ENCODE results near the gene SHB. TPM values are rescaled to one million over a fixed set of nuclear protein-coding genes. Genes with fewer than 3 reads are reported as not detected.

Gene SHB
- total and polyA plus RNA-seq, 10 donors: 1.2 to 20.5 (median 7.1) TPM

DNA sequence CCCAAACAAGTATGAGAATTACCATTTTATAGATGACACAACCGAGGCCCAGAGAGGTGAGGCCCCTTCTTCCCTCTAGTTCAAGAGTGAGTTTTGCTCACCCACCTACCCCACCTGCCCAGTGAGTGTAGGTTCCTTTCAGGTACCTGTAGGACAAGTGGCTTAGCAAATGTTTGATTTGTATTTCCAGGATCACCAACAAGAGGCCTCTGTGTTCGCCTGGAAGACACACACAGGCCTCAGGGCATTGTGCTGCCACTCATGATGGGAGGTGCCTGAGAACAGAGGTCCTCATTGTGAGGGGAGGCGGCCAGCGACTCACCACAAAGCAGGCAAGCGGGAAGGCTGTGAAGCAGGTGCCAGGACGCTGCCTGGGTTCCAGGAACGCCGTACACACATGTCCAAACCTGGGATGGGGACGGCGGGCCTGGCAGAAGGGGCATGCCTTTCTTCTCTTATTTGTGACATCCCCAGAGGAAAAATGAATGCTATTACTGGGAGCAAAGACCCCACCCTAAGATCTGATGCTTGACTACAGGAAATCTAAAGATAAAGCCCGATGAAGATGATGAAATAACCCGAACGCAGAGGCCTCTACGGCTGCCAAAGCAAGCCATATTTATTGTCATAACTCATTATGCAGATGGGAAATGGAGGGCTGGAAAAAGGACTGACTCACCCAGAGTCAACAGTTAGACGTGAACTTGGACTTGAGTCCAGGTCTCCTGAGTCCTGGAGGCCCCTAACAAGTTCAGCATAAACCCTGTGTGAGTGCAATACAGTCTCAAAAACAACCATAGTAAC lies 104.9 kb downstream of the SHB start:
- Histone ChIP-seq H3K36me3 (no peaks in the 10 kb centered on the region), H3K4me3 (no peak overlapping the region), H3K9me3 (no peaks in the 10 kb centered on the region), H3K27me3 (replicated peaks in 1 of 7) (no peaks in the 10 kb centered on the region), H3K27ac (no peak overlapping the region), H3K4me1 (peaks cover 0 to 11% (median 3%) of the 10 kb centered on the region in 6 donors)
- TF ChIP-seq, protein P1, sequence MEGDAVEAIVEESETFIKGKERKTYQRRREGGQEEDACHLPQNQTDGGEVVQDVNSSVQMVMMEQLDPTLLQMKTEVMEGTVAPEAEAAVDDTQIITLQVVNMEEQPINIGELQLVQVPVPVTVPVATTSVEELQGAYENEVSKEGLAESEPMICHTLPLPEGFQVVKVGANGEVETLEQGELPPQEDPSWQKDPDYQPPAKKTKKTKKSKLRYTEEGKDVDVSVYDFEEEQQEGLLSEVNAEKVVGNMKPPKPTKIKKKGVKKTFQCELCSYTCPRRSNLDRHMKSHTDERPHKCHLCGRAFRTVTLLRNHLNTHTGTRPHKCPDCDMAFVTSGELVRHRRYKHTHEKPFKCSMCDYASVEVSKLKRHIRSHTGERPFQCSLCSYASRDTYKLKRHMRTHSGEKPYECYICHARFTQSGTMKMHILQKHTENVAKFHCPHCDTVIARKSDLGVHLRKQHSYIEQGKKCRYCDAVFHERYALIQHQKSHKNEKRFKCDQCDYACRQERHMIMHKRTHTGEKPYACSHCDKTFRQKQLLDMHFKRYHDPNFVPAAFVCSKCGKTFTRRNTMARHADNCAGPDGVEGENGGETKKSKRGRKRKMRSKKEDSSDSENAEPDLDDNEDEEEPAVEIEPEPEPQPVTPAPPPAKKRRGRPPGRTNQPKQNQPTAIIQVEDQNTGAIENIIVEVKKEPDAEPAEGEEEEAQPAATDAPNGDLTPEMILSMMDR (IDR thresholded peaks at IDR 0.05 in 8 of 11, conservative IDR thresholded peaks at IDR 0.05 in 3 of 11): no peak
- TF ChIP-seq POLR2A (IDR thresholded peaks at IDR 0.05) (no peak), POLR2AphosphoS5 (IDR thresholded peaks at IDR 0.05) (no peak)
- DNase-seq: no peak
- intact Hi-C loops (cut with DNase I; ENCODE audit: low total_unique reads): no loop called here
- WGBS, 5 donors: 73 to 89% (median 83%) methylated on average over 13 to 15 of the region's 15 CpGs

DNA sequence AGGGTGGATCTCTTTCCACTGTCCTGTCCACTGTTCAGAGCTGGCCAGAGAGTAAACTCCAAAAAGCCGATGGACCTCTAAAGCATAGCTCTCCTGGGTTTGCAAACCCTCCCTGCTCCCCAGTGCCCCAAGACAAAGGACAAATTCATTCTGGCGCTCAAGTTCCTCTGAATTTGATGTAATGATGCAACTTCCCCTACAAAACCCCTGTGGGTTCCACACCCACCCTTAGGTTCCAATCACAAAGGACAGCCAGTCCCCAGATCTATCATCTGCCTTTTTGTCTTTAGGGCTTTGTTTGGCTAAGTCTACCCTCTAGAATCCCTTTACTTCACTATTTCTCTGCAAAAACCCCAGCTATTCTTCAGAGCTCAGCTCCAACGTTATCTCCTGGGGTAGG lies 107.7 kb downstream of the SHB start:
- Histone ChIP-seq H3K4me1 (peaks cover 0 to 15% (median 0%) of the 10 kb centered on the region in 6 donors), H3K27ac (no peak overlapping the region), H3K27me3 (replicated peaks in 1 of 7) (no peaks in the 10 kb centered on the region), H3K9me3 (no peaks in the 10 kb centered on the region), H3K36me3 (no peaks in the 10 kb centered on the region), H3K4me3 (no peak overlapping the region)
- WGBS, 5 donors: 51 to 81% (median 62%) methylated on average over 3 of the region's 3 CpGs
- TF ChIP-seq, protein P1 (IDR thresholded peaks at IDR 0.05 in 8 of 11, conservative IDR thresholded peaks at IDR 0.05 in 3 of 11): no peak
- TF ChIP-seq POLR2A (IDR thresholded peaks at IDR 0.05) (no peak), POLR2AphosphoS5 (IDR thresholded peaks at IDR 0.05) (no peak)
- intact Hi-C loops (cut with DNase I; ENCODE audit: low total_unique reads): no loop called here
- DNase-seq: no peak

DNA sequence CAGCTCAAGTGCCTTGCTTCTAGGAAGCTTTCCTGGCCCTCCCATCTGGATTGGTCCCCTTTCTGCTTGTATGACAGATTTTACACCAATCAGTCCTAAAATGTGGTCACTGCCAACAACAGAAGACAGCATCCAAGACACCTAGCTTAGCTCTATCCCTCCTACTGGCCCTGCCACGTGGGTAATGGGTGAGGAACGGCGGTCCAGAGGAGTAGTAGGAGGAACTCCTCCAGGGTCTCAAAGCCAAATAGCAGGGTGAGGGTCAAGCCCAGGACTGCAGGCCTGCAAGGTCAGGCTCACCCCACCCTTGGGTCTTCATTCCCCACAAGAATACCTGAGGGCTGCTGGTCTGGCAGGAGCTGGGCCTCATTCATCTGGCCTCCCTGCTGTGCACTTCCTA lies 108.4 kb downstream of the SHB start:
- no peaks in the 10 kb centered on the region for H3K9me3 ChIP-seq
- DNase-seq: no peak
- 89 to 95% (median 93%) methylated on average over 3 of the region's 3 CpGs for WGBS, 5 donors
- H3K27me3 ChIP-seq (replicated peaks in 1 of 7): no peaks in the 10 kb centered on the region
- H3K36me3 ChIP-seq: peaks cover 0 to 2% (median 0%) of the 10 kb centered on the region in 6 donors
- H3K4me1 ChIP-seq: peaks cover 0 to 15% (median 0%) of the 10 kb centered on the region in 6 donors
- intact Hi-C loops (cut with DNase I; ENCODE audit: low total_unique reads): no loop called here
- H3K27ac ChIP-seq: no peak overlapping the region
- H3K4me3 ChIP-seq: no peak overlapping the region
- no peak for TF ChIP-seq POLR2AphosphoS5 (IDR thresholded peaks at IDR 0.05)
- no peak for TF ChIP-seq POLR2A (IDR thresholded peaks at IDR 0.05)
- TF ChIP-seq, protein P1 (IDR thresholded peaks at IDR 0.05 in 8 of 11, conservative IDR thresholded peaks at IDR 0.05 in 3 of 11): no peak

DNA sequence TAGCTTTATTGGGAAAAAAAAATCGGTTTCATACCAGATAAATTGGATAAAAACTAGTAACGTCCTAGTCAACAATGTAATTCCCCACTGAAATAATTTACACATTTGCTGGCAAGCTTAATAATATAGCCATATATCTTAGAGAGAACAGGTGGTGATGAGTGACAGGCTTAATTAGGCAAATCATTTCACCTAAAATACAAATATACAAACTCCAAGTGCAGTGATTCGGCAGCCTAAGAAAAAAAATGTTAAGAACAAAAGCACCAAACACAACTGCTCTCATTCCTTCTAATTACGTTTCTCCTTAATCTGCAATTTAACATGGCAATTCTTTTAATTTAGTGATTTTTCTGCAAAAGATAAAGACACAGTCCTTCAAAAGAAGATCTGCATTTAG lies 109.1 kb downstream of the SHB start:
- intact Hi-C loops (cut with DNase I; ENCODE audit: low total_unique reads): no loop called here
- H3K27ac ChIP-seq: no peak overlapping the region
- no peaks in the 10 kb centered on the region for H3K27me3 ChIP-seq (replicated peaks in 1 of 7)
- no peak overlapping the region for H3K4me3 ChIP-seq
- no peaks in the 10 kb centered on the region for H3K9me3 ChIP-seq
- no peak for TF ChIP-seq POLR2A (IDR thresholded peaks at IDR 0.05)
- no peak for TF ChIP-seq POLR2AphosphoS5 (IDR thresholded peaks at IDR 0.05)
- TF ChIP-seq, protein P1 (IDR thresholded peaks at IDR 0.05 in 8 of 11, conservative IDR thresholded peaks at IDR 0.05 in 3 of 11): no peak
- H3K4me1 ChIP-seq: peaks cover 0 to 15% (median 0%) of the 10 kb centered on the region in 6 donors
- WGBS, 5 donors: 61 to 80% (median 66%) methylated on average over 4 of the region's 4 CpGs
- peaks cover 0 to 8% (median 0%) of the 10 kb centered on the region in 6 donors for H3K36me3 ChIP-seq
- DNase-seq: no peak
